ENCODE measurements around the gene SF3B1.

The SF3B1 gene

DNA sequence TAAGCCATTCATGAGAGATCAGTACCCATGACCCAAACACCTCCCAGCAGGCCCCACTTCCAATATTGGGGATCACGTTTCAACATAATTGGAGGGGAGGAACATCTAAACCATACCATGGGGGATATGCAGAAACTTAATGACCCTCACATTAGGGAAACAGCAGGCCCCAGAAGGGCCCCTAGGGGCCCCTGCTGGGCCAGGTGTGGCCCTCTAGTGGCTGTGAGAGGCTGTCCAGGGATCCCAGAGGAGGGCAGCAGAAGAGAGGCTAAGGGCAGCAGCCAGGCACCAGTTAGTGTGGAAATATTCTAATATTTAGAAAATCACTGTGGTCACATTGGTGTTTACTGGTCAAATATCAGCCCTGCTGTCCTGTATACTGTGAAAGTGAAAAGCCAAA, 75.0 kb downstream of the SF3B1 start:
- TF ChIP-seq, protein P1, sequence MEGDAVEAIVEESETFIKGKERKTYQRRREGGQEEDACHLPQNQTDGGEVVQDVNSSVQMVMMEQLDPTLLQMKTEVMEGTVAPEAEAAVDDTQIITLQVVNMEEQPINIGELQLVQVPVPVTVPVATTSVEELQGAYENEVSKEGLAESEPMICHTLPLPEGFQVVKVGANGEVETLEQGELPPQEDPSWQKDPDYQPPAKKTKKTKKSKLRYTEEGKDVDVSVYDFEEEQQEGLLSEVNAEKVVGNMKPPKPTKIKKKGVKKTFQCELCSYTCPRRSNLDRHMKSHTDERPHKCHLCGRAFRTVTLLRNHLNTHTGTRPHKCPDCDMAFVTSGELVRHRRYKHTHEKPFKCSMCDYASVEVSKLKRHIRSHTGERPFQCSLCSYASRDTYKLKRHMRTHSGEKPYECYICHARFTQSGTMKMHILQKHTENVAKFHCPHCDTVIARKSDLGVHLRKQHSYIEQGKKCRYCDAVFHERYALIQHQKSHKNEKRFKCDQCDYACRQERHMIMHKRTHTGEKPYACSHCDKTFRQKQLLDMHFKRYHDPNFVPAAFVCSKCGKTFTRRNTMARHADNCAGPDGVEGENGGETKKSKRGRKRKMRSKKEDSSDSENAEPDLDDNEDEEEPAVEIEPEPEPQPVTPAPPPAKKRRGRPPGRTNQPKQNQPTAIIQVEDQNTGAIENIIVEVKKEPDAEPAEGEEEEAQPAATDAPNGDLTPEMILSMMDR (IDR thresholded peaks at IDR 0.05; ENCODE audit: extremely low read depth, insufficient read depth, missing control alignments): peak; percentile 22
- in situ Hi-C loops (cut with MboI; ENCODE audit: low pct_unique_long_range_greater_than_20kb, low sequenced_read_pairs, unreplicated experiment): no loop called here
- DNase-seq (ENCODE audit: low spot score): no peak

DNA sequence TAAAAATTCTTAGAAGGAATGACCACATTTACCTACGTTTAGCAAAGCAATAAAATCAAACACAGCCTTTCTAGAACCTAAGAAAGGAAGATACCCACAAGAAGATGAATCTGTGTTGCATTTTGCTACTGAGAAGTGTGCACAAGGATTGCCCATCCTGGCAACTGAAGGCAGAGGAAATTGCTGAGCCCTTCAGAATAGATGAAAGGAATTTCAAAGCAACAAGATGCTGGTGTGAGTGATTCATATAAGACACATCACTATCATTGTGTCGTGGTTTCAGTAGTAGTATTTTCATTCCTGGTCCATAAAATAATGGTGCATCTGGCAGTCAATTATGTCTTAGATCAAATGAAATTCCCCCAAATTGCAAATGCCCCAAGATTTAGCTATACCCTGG, 75.9 kb downstream of the SF3B1 start:
- DNase-seq (ENCODE audit: low spot score): no peak
- in situ Hi-C loops (cut with MboI; ENCODE audit: low pct_unique_long_range_greater_than_20kb, low sequenced_read_pairs, unreplicated experiment): no loop called here
- TF ChIP-seq, protein P1 (IDR thresholded peaks at IDR 0.05; ENCODE audit: extremely low read depth, insufficient read depth, missing control alignments): no peak

DNA sequence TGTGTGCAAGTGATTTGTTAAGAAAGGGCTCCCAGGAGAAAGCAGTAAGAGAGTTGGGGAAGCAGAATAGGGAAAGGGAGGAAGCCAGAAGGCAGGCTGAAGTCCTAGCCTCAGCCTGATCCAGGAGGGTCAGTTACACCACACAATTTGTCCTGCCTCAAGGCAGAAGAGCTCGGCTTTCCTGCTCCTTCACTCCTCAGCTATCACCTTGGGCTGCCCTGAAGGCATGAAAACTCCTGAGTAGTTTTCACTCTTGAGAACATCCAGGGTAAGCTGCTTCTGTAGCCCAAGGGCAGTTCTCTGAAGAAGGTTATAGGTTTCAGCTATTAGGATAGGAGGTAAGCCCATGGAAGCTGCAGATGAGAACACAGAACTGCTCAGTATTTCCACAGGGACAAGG, 76.8 kb downstream of the SF3B1 start:
- TF ChIP-seq, protein P1 (IDR thresholded peaks at IDR 0.05; ENCODE audit: extremely low read depth, insufficient read depth, missing control alignments): no peak
- in situ Hi-C loops (cut with MboI; ENCODE audit: low pct_unique_long_range_greater_than_20kb, low sequenced_read_pairs, unreplicated experiment): no loop called here
- no peak for DNase-seq (ENCODE audit: low spot score)

DNA sequence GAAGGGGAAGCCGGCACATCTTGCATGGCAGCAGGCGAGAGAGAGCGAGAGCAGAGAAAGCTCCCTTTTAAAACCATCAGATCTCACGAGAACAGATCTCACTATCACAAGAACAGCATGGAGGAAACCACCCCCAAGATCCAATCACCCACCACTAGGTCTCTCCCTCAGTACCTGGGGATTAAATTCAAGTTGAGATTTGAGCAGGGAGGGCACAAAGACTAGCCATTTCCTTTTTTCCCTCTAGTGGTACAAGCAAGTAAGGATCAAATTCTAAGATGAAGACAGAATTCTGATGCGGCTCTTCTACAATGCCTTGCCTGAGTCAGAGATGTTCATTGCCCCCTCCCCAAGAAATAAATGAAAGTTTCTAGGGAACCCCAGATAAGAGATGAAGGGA, 78.7 kb downstream of the SF3B1 start:
- DNase-seq (ENCODE audit: low spot score): no peak
- in situ Hi-C loops (cut with MboI; ENCODE audit: low pct_unique_long_range_greater_than_20kb, low sequenced_read_pairs, unreplicated experiment): no loop called here
- TF ChIP-seq, protein P1 (IDR thresholded peaks at IDR 0.05; ENCODE audit: extremely low read depth, insufficient read depth, missing control alignments): peak; percentile 12

DNA sequence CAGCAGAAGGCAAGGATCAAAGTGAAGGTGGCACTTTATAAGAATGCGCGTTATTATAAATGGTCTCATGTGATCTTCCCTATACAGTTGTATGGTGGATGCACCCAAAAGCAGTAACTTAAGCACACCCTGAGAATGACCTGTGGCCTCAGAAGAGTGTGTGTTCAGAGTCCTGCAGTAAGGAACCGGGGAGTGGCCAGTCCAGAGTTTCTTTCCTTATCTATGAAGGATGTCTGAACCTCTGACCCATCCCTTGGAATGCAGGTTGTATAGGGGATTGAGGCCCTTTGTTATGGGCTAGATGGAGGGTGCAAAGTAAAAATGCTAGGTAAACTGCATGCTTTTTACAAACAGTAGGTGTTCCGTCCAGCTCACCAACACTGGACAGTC, 80.7 kb downstream of the SF3B1 start:
- TF ChIP-seq, protein P1 (IDR thresholded peaks at IDR 0.05; ENCODE audit: extremely low read depth, insufficient read depth, missing control alignments): no peak
- in situ Hi-C loops (cut with MboI; ENCODE audit: low pct_unique_long_range_greater_than_20kb, low sequenced_read_pairs, unreplicated experiment): no loop called here
- no peak for DNase-seq (ENCODE audit: low spot score)

DNA sequence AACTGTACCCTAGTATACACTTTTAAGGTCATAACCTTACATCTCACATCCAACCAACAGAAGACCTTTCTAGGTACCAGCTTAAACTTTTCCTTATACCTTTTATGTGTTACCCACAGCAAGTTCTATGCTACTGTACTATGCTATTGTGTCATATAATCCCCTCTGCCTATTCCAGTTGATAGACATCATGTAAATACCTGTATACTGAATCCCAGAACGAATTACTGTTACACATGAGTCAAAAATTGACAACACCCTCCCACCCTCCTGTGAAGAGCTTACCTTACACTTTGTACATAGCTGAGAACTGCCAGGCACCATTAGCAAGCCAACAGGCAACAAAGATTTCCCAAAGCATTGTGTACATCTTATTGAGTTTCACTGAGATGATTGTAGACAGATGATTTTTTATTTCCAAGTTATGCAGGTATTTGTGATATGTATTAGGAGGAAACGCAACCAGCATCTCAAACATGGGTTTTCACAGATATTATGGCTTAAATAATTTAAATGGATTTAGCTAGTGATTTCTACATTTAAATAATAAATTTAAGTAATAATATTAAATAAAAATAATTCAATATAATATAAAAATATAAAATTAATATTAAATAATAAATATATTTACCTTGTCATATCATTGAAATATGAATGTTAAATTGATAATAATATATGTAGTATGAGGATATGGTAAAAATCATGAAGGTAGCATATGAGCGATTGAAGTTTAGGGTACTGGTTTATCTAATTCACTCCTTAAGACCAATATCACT, 81.2 kb downstream of the SF3B1 start:
- DNase-seq (ENCODE audit: low spot score): no peak
- TF ChIP-seq, protein P1 (IDR thresholded peaks at IDR 0.05; ENCODE audit: extremely low read depth, insufficient read depth, missing control alignments): no peak
- in situ Hi-C loops (cut with MboI; ENCODE audit: low pct_unique_long_range_greater_than_20kb, low sequenced_read_pairs, unreplicated experiment): no loop called here

Data from GM13977 (cell line).